H1 (cell line): ENCODE results near the gene ENO2. TPM values are rescaled to one million over a fixed set of nuclear protein-coding genes. Genes with fewer than 3 reads are reported as not detected.

Source experiments
- CTCF ChIA-PET: fragments of 300-600 bp; sonication (Branson Sonifier 250); formaldehyde crosslinking; loops from one replicate; lab custom pipeline; 2021; ENCODE audit not compliant: partially characterized antibody; lab: Charles Lee
- POLR2A ChIA-PET: fragments of 300-600 bp; sonication (Branson Sonifier 250); formaldehyde crosslinking; loops from one replicate; lab custom pipeline; 2021; ENCODE audit warnings: inconsistent platforms; ENCODE audit not compliant: partially characterized antibody; lab: Charles Lee
- DNase-seq, 2 experiments: peaks; one replicate each; pipeline versions ENCODE4 v3.0.0 to v3.0.0-alpha.2; 2010 to 2022; ENCODE audit warnings: low spot score in 2 of 2, low read depth in 1 of 2, mixed read lengths in 1 of 2
- FAIRE-seq: peaks from 2 replicates; lab custom pipeline; 2011; peaks lifted over from hg19 to GRCh38; lab: Jason Lieb, UNC
- H2AFZ ChIP-seq: 2 replicates; pipeline ENCODE4 v1.8.1; 2012; ENCODE audit warnings: low read length, inconsistent platforms
- H2AK5ac ChIP-seq: 2 replicates; pipeline ENCODE4 v1.6.1; 2013; ENCODE audit warnings: low read depth, low read length
- H2BK120ac ChIP-seq: replicated peaks from 2 replicates; pipeline ENCODE3; 2013; ENCODE audit warnings: low read depth, low read length, inconsistent platforms
- H2BK12ac ChIP-seq: 2 replicates; pipeline ENCODE4 v1.6.1; 2013; ENCODE audit warnings: low read depth, low read length
- H2BK15ac ChIP-seq: 2 replicates; pipeline ENCODE4 v1.6.1; 2013; ENCODE audit warnings: low read length
- H2BK20ac ChIP-seq: 2 replicates; pipeline ENCODE4 v1.6.1; 2013; ENCODE audit warnings: low read length
- H2BK5ac ChIP-seq: 2 replicates; pipeline ENCODE4 v1.6.1; 2013; ENCODE audit warnings: low read depth, low read length
- H3K14ac ChIP-seq: 2 replicates; pipeline ENCODE4 v1.6.1; 2013; ENCODE audit warnings: inconsistent platforms; ENCODE audit not compliant: insufficient read length
- H3K18ac ChIP-seq: 2 replicates; pipeline ENCODE4 v1.6.1; 2013; ENCODE audit warnings: low read length; ENCODE audit errors: extremely low read depth
- H3K23ac ChIP-seq: 2 replicates; pipeline ENCODE4 v1.6.1; 2013; ENCODE audit warnings: inconsistent platforms; ENCODE audit not compliant: insufficient read length
- H3K23me2 ChIP-seq: 2 replicates; pipeline ENCODE4 v1.6.1; 2013; ENCODE audit warnings: low read depth, low read length
- H3K27ac ChIP-seq: 2 replicates; pipeline ENCODE4 v1.6.1; 2011; ENCODE audit warnings: low read depth, low read length, inconsistent platforms
- H3K27me3 ChIP-seq, 4 experiments: replicated peaks in 1 of 4; 1 replicate in 1 of 4; 2 replicates in 3 of 4; pipeline versions ENCODE4 v1.6.1 to v1.8.1; 2011 to 2013; ENCODE audit warnings: low read length in 3 of 4, mild to moderate bottlenecking in 3 of 4, inconsistent platforms in 2 of 4, mixed read lengths in 2 of 4, moderate library complexity in 1 of 4; ENCODE audit not compliant: control insufficient read depth in 3 of 4, insufficient read depth in 3 of 4; ENCODE audit errors: extremely low read depth in 1 of 4
- H3K36me3 ChIP-seq, 4 experiments: 2 replicates each; pipeline versions ENCODE4 v1.6.1 to v1.8.1; 2011 to 2013; ENCODE audit warnings: mild to moderate bottlenecking in 4 of 4, low read length in 3 of 4, moderate library complexity in 2 of 4, control low read depth in 1 of 4, inconsistent platforms in 1 of 4; ENCODE audit not compliant: insufficient read depth in 4 of 4, control insufficient read depth in 2 of 4
- H3K4ac ChIP-seq: replicated peaks from 2 replicates; pipeline ENCODE3; 2013; ENCODE audit warnings: low read length, low read depth, mixed read lengths, inconsistent platforms; ENCODE audit not compliant: insufficient read length
- H3K4me1 ChIP-seq, 4 experiments: replicated peaks in 1 of 4; 1 replicate in 1 of 4; 2 replicates in 3 of 4; pipeline versions ENCODE4 v1.6.1 to v1.8.1; 2011 to 2013; ENCODE audit warnings: low read length in 3 of 4, inconsistent platforms in 2 of 4, mixed read lengths in 1 of 4; ENCODE audit not compliant: insufficient read depth in 4 of 4, control insufficient read depth in 3 of 4
- H3K4me2 ChIP-seq, 2 experiments: 2 replicates each; pipeline versions ENCODE4 v1.6.1 to v1.8.1; 2011 to 2013; ENCODE audit warnings: low read depth in 2 of 2, low read length in 2 of 2, control low read depth in 1 of 2, inconsistent platforms in 1 of 2, mild to moderate bottlenecking in 1 of 2; ENCODE audit not compliant: insufficient read depth in 1 of 2
- H3K4me3 ChIP-seq, 4 experiments: fragments of 200-600, 300-600 bp in 1 of 4; sonication (generic), shearing (Covaris generic), sonication (Bioruptor Twin) in 1 of 4; 2 replicates each; pipeline versions ENCODE4 v1.5.1 to v1.8.1; 2011 to 2016; ENCODE audit warnings: low read length in 4 of 4, low read depth in 3 of 4, control low read depth in 2 of 4, inconsistent platforms in 2 of 4, mild to moderate bottlenecking in 2 of 4, mixed read lengths in 1 of 4, moderate library complexity in 1 of 4; ENCODE audit not compliant: insufficient read depth in 2 of 4; ENCODE audit errors: extremely low read depth in 1 of 4
- H3K56ac ChIP-seq: replicated peaks from 2 replicates; pipeline ENCODE3; 2013; ENCODE audit warnings: low read depth, mild to moderate bottlenecking, mixed read lengths, low read length, inconsistent platforms; ENCODE audit not compliant: insufficient read length
- H3K79me1 ChIP-seq: 2 replicates; pipeline ENCODE4 v1.6.1; 2013; ENCODE audit warnings: low read depth, low read length, control low read depth
- H3K79me2 ChIP-seq, 2 experiments: 2 replicates each; pipeline versions ENCODE4 v1.6.1 to v1.8.1; 2012 to 2013; ENCODE audit warnings: low read length in 2 of 2, mild to moderate bottlenecking in 2 of 2, inconsistent platforms in 1 of 2; ENCODE audit not compliant: insufficient read depth in 2 of 2, control insufficient read depth in 1 of 2
- H3K9ac ChIP-seq, 4 experiments: replicated peaks in 1 of 4; 1 replicate in 1 of 4; 2 replicates in 3 of 4; pipeline versions ENCODE4 v1.6.1 to v1.8.1; 2011 to 2013; ENCODE audit warnings: low read depth in 3 of 4, low read length in 3 of 4, control low read depth in 2 of 4, mild to moderate bottlenecking in 2 of 4, moderate library complexity in 2 of 4, inconsistent platforms in 1 of 4; ENCODE audit errors: extremely low read depth in 1 of 4
- H3K9me3 ChIP-seq, 2 experiments: 2 replicates each; pipeline versions ENCODE4 v1.6.1 to v1.8.1; 2012 to 2013; ENCODE audit warnings: mild to moderate bottlenecking in 2 of 2, moderate library complexity in 2 of 2, control low read depth in 1 of 2, inconsistent platforms in 1 of 2, low read depth in 1 of 2, low read length in 1 of 2, mixed read lengths in 1 of 2; ENCODE audit not compliant: insufficient read depth in 2 of 2
- H4K20me1 ChIP-seq, 2 experiments: replicated peaks in 1 of 2; 2 replicates each; pipeline versions ENCODE3 to v1.8.1; 2011 to 2013; ENCODE audit warnings: inconsistent platforms in 2 of 2, low read length in 2 of 2, mild to moderate bottlenecking in 1 of 2; ENCODE audit not compliant: insufficient read depth in 2 of 2, control insufficient read depth in 1 of 2
- H4K5ac ChIP-seq: 2 replicates; pipeline ENCODE4 v1.6.1; 2013; ENCODE audit warnings: low read length, low read depth, mixed read lengths, inconsistent platforms; ENCODE audit not compliant: insufficient read length
- H4K8ac ChIP-seq: 2 replicates; pipeline ENCODE4 v1.8.0; 2013; ENCODE audit warnings: mild to moderate bottlenecking, moderate library complexity, low read length, inconsistent platforms; ENCODE audit not compliant: insufficient read depth; ENCODE audit errors: extremely low read depth
- H4K91ac ChIP-seq: replicated peaks from 2 replicates; pipeline ENCODE3; 2013; ENCODE audit warnings: low read length, mixed read lengths, inconsistent platforms; ENCODE audit not compliant: insufficient read length
- ASH2L ChIP-seq: fragments of 200-600, 300-600 bp; sonication (generic); IDR thresholded peaks from one replicate; pipeline ENCODE4 v1.7.1; 2017; ENCODE audit warnings: low read length
- ATF3 ChIP-seq: IDR thresholded peaks from 2 replicates; pipeline ENCODE4 v1.6.1; 2011; ENCODE audit warnings: low read depth, mild to moderate bottlenecking, low read length; ENCODE audit not compliant: insufficient read depth
- BRCA1 ChIP-seq: IDR thresholded peaks from 2 replicates; pipeline ENCODE4 v1.6.1; 2012; ENCODE audit warnings: low read depth, low read length, improper control_type of control experiment
- FOSL1 ChIP-seq: IDR thresholded peaks from 2 replicates; pipeline ENCODE4 v1.6.1; 2011; ENCODE audit warnings: mild to moderate bottlenecking, low read depth, low read length, moderate library complexity; ENCODE audit not compliant: insufficient read depth
- RXRA ChIP-seq: IDR thresholded peaks from 2 replicates; pipeline ENCODE4 v1.6.1; 2011; ENCODE audit warnings: low read depth, mild to moderate bottlenecking, low read length, moderate library complexity; ENCODE audit not compliant: insufficient read depth
- SP4 ChIP-seq: IDR thresholded peaks from 2 replicates; pipeline ENCODE4 v1.6.1; 2012; ENCODE audit warnings: low read length, inconsistent platforms
- SUZ12 ChIP-seq: fragments of 200-600 bp; sonication (generic); IDR thresholded peaks from 2 replicates; pipeline ENCODE4 v1.6.1; 2012; ENCODE audit warnings: mild to moderate bottlenecking, inconsistent platforms, low read length, moderate library complexity, mixed read lengths
- TAF7 ChIP-seq: optimal IDR thresholded peaks from 2 replicates; pipeline ENCODE3; 2011; ENCODE audit warnings: low read depth, mild to moderate bottlenecking, inconsistent platforms, low read length, moderate library complexity, borderline replicate concordance
- TBP ChIP-seq: IDR thresholded peaks from 2 replicates; pipeline ENCODE4 v1.6.1; 2011; ENCODE audit warnings: low read depth, low read length, improper control_type of control experiment
- WGBS, 2 experiments: shearing (Covaris generic) in 1 of 2; methylation state at CpG; one replicate each; pipeline versions ENCODE4 v1.1.6 to v1.1.7; 2013 to 2015; ENCODE audit warnings: low lambda C conversion rate in 2 of 2, mixed read lengths in 2 of 2, inconsistent platforms in 1 of 2, low coverage in 1 of 2, missing lambda C conversion rate in 1 of 2; ENCODE audit not compliant: insufficient replicate concordance in 2 of 2, insufficient coverage in 1 of 2, insufficient read length in 1 of 2; ENCODE audit errors: extremely low coverage in 1 of 2, missing lambda C conversion rate in 1 of 2; 5-methylcytosine and 5-hydroxymethylcytosine counted together
- polyA plus RNA-seq, 7 experiments: library from polyadenylated mRNA; depleted of rRNA in 3 of 7; stranded (reverse) in 5 of 7; unstranded in 2 of 7; fragments of >200 nt in 5 of 7; fragments of 200-250 nt in 2 of 7; gene quantifications; 1 replicate in 5 of 7; 2 replicates in 1 of 7; 4 replicates in 1 of 7; pipeline versions ENCODE4 v1.2.1 to v1.2.3, GENCODE V29; 2011 to 2013; ENCODE audit warnings: missing spikeins in 2 of 7, mixed read lengths in 2 of 7
- total RNA-seq: library from RNA; stranded (reverse); fragmentation: NEBNext Ultra II Directional; extraction: Animal tissue kit (Norgen Biotek cat#: 25700); gene quantifications from 2 replicates; pipeline ENCODE4 v1.2.1, GENCODE V29; 2021
- TF ChIP-seq, protein P1 (sequence below), 3 experiments: IDR thresholded peaks; 1 replicate in 2 of 3; 2 replicates in 1 of 3; pipeline versions ENCODE4 v1.5.1 to v1.6.1; 2011; ENCODE audit warnings: low read length in 3 of 3, mild to moderate bottlenecking in 3 of 3, inconsistent platforms in 2 of 3, low read depth in 1 of 3, moderate library complexity in 1 of 3; ENCODE audit not compliant: insufficient read depth in 1 of 3; ENCODE audit errors: control extremely low read depth in 1 of 3

Gene ENO2
- total and polyA plus RNA-seq, 2 of the 8 experiments (the other 6 are each of a cell fraction or from before 2014, with no cell fraction given): 92.4 to 102 TPM

DNA sequence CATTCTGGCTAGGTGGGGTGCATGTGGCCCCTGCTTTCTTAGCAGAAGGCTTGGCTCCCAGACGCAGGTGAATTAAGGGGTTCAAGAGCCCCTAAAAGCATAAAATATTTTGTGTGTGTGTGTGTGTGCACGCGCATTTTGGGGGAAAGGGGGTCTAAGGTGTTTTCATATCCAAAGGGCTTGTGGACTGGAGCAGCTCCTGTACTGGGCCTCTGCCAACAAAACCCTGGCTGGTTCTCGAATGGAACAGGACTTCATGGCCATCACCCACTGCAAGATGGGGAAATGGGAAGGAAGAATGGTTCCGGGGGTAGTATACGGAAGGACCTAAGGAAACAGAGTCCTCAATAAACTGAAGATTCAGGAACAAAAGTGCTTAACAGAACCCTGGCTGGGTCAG, 9.5 kb downstream of the ENO2 start:
- 91% methylated on average over 6 of the region's 6 CpGs; no CpG with 5 or more reads in 1 of the 2 experiments for WGBS, 2 experiments
- Histone ChIP-seq H3K18ac (no peak overlapping the region), H2BK12ac (no peak overlapping the region), H4K91ac (no peak overlapping the region), H3K23ac (no peak overlapping the region), H2BK120ac (no peak overlapping the region), H4K5ac (no peak overlapping the region), H3K4me3 (no peak overlapping the region), H3K79me1 (no peaks in the 10 kb centered on the region; the same call in 1 of the 2 replicates), H3K27me3 (no peaks in the 10 kb centered on the region), H4K20me1 (peaks cover 2 to 4% of the 10 kb centered on the region in 2 experiments), H2BK15ac (no peak overlapping the region), H3K9me3 (no peaks in the 10 kb centered on the region), H2AFZ (no peak overlapping the region), H2BK20ac (no peak overlapping the region), H3K56ac (no peak overlapping the region), H3K9ac (no peak overlapping the region; a peak in 2 of 7 replicates), H3K4me1 (peaks cover 12 to 24% (median 16%) of the 10 kb centered on the region in 4 experiments), H2AK5ac (no peak overlapping the region), H3K14ac (no peak overlapping the region), H4K8ac (no peak overlapping the region), H3K27ac (no peak overlapping the region), H3K4ac (no peak overlapping the region), H3K36me3 (peaks cover 19 to 47% (median 31%) of the 10 kb centered on the region in 4 experiments), H3K79me2 (peaks cover 5% of the 10 kb centered on the region in 2 experiments), H3K4me2 (peak overlapping the region; percentile 92 to 100; a peak in 3 of 4 replicates), H3K23me2 (peaks cover 21% of the 10 kb centered on the region), H2BK5ac (no peak overlapping the region)
- ChIA-PET POLR2A (interaction anchor here (0.9 to 44.0 kb wide), 10 partner anchors 14 to 453 kb away, joined by 3 to 1596 read pairs (median 22); partner anchors contain the start of genes C12orf57, CDCA3, EMG1 and ENO2), CTCF (interaction anchor here (0.9 to 10.0 kb wide), 23 partner anchors 8 to 413 kb away, joined by 3 to 253 read pairs (median 5); partner anchors contain the start of genes C12orf57, ENO2, LPAR5 and LRRC23)
- DNase-seq: no peak
- FAIRE-seq: no peak
- TF ChIP-seq, protein P1, sequence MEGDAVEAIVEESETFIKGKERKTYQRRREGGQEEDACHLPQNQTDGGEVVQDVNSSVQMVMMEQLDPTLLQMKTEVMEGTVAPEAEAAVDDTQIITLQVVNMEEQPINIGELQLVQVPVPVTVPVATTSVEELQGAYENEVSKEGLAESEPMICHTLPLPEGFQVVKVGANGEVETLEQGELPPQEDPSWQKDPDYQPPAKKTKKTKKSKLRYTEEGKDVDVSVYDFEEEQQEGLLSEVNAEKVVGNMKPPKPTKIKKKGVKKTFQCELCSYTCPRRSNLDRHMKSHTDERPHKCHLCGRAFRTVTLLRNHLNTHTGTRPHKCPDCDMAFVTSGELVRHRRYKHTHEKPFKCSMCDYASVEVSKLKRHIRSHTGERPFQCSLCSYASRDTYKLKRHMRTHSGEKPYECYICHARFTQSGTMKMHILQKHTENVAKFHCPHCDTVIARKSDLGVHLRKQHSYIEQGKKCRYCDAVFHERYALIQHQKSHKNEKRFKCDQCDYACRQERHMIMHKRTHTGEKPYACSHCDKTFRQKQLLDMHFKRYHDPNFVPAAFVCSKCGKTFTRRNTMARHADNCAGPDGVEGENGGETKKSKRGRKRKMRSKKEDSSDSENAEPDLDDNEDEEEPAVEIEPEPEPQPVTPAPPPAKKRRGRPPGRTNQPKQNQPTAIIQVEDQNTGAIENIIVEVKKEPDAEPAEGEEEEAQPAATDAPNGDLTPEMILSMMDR (IDR thresholded peaks at IDR 0.05; ENCODE audit: control extremely low read depth in 1 of 3, insufficient read depth in 1 of 3, low read depth in 1 of 3, low read length in 3 of 3): no peak
- TF ChIP-seq SP4 (no peak), TBP (no peak), ATF3 (no peak), TAF7 (no peak), SUZ12 (no peak), ASH2L (no peak), FOSL1 (no peak), BRCA1 (no peak), RXRA (no peak)
